ENCODE results near the gene LGI1.

Gene LGI1

DNA sequence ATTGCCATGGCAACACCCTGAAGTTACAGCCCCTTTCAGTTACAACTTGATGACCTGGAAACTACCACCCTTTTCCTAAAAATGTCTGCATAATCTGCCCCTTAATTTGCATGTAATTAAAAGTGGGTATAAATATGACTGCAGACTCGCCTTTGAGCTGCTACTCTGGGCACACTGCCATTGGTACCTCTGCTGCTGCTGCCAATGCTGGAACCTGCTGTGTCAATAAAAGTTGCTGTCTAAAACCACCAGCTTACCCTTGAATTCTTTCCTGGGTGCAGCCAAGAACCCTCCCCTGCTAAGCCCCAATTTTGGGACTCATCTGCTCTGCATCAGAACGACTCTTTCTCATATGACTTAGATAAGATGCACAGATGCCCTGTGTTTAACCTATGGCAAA lies 45.1 kb upstream of the LGI1 start:
- no peaks in the 10 kb centered on the region for H3K4me1 ChIP-seq (ENCODE audit: control insufficient read depth, low read length)
- TF ChIP-seq, protein P1, sequence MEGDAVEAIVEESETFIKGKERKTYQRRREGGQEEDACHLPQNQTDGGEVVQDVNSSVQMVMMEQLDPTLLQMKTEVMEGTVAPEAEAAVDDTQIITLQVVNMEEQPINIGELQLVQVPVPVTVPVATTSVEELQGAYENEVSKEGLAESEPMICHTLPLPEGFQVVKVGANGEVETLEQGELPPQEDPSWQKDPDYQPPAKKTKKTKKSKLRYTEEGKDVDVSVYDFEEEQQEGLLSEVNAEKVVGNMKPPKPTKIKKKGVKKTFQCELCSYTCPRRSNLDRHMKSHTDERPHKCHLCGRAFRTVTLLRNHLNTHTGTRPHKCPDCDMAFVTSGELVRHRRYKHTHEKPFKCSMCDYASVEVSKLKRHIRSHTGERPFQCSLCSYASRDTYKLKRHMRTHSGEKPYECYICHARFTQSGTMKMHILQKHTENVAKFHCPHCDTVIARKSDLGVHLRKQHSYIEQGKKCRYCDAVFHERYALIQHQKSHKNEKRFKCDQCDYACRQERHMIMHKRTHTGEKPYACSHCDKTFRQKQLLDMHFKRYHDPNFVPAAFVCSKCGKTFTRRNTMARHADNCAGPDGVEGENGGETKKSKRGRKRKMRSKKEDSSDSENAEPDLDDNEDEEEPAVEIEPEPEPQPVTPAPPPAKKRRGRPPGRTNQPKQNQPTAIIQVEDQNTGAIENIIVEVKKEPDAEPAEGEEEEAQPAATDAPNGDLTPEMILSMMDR (IDR thresholded peaks at IDR 0.05; ENCODE audit: low read depth, low read length, poor library complexity, severe bottlenecking), result no peak
- TF ChIP-seq EZH2phosphoT487 (IDR thresholded peaks at IDR 0.05; ENCODE audit: borderline replicate concordance, low read length), result no peak
- H3K27ac ChIP-seq (ENCODE audit: low read depth, low read length), result no peak overlapping the region
- H3K4me2 ChIP-seq (ENCODE audit: low read length), result no peak overlapping the region
- no peaks in the 10 kb centered on the region for H3K9me3 ChIP-seq (ENCODE audit: control insufficient read depth, insufficient read depth, low read length)
- no peaks in the 10 kb centered on the region for H3K9me2 ChIP-seq (replicated peaks; ENCODE audit: control insufficient read depth, low read length)
- no peaks in the 10 kb centered on the region for H3K27me3 ChIP-seq (ENCODE audit: control insufficient read depth, low read length)
- H4K20me1 ChIP-seq (ENCODE audit: control insufficient read depth, insufficient read depth, low read depth, low read length), result no peaks in the 10 kb centered on the region
- no peaks in the 10 kb centered on the region for H3K36me3 ChIP-seq (ENCODE audit: control insufficient read depth, low read length)
- no peaks in the 10 kb centered on the region for H3F3A ChIP-seq (ENCODE audit: control insufficient read depth, insufficient read depth)
- H3K4me3 ChIP-seq (ENCODE audit: low read length), result no peak overlapping the region
- H3K79me2 ChIP-seq (ENCODE audit: control insufficient read depth, low read length), result no peaks in the 10 kb centered on the region

DNA sequence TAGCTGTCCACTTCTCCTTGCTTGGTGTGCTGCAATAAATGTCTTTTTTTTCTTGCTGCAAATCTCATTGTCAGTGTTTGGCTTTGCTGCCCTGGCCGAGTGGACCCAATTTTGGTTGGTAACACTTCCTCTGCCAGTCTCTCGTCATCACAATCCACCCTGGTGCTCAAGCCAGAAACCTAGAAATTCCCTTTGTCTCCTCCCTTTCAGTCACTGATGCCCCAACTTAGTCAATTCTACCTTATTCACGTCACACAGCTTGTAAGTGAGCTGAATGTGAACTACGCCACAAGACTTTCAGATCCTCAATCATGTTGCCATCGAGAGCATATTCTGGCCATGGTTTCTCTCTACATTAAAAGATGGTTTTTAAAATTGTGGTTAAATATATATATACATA lies 42.4 kb upstream of the LGI1 start:
- no peak overlapping the region for H3K4me2 ChIP-seq (ENCODE audit: low read length)
- H3K36me3 ChIP-seq (ENCODE audit: control insufficient read depth, low read length), result no peaks in the 10 kb centered on the region
- no peaks in the 10 kb centered on the region for H4K20me1 ChIP-seq (ENCODE audit: control insufficient read depth, insufficient read depth, low read depth, low read length)
- no peak overlapping the region for H3K27ac ChIP-seq (ENCODE audit: low read depth, low read length)
- no peaks in the 10 kb centered on the region for H3K79me2 ChIP-seq (ENCODE audit: control insufficient read depth, low read length)
- no peaks in the 10 kb centered on the region; the same call in 1 of the 2 replicates for H3K27me3 ChIP-seq (ENCODE audit: control insufficient read depth, low read length)
- no peaks in the 10 kb centered on the region for H3K4me1 ChIP-seq (ENCODE audit: control insufficient read depth, low read length)
- no peak for TF ChIP-seq EZH2phosphoT487 (IDR thresholded peaks at IDR 0.05; ENCODE audit: borderline replicate concordance, low read length)
- TF ChIP-seq, protein P1 (IDR thresholded peaks at IDR 0.05; ENCODE audit: low read depth, low read length, poor library complexity, severe bottlenecking), result no peak
- no peaks in the 10 kb centered on the region for H3F3A ChIP-seq (ENCODE audit: control insufficient read depth, insufficient read depth)
- H3K9me2 ChIP-seq (replicated peaks; ENCODE audit: control insufficient read depth, low read length), result no peaks in the 10 kb centered on the region
- no peak overlapping the region for H3K4me3 ChIP-seq (ENCODE audit: low read length)
- no peaks in the 10 kb centered on the region for H3K9me3 ChIP-seq (ENCODE audit: control insufficient read depth, insufficient read depth, low read length)

DNA sequence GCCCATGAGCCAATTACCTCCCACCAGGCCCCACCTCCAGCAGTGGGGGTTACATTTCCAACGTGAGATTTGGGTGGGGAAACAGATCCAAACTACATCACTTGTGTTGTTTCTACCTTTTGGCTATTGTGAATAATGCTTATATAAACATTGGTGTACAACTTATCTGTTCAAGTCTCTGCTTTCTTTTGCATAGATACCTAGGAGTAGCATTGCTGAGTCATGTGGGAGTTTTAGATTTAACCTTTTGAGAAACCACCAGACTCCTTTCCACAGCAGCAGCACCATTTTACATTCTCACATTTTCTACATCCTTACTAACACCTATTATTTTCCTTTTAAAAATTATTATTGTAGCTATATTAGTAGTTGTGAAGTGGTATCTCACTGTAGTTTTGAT lies 41.0 kb upstream of the LGI1 start:
- TF ChIP-seq EZH2phosphoT487 (IDR thresholded peaks at IDR 0.05; ENCODE audit: borderline replicate concordance, low read length), result no peak
- TF ChIP-seq, protein P1 (IDR thresholded peaks at IDR 0.05; ENCODE audit: low read depth, low read length, poor library complexity, severe bottlenecking), result no peak
- Histone ChIP-seq H3K4me3 (ENCODE audit: low read length) (no peak overlapping the region), H3F3A (ENCODE audit: control insufficient read depth, insufficient read depth) (no peaks in the 10 kb centered on the region), H3K36me3 (ENCODE audit: control insufficient read depth, low read length) (no peaks in the 10 kb centered on the region), H3K4me1 (ENCODE audit: control insufficient read depth, low read length) (no peaks in the 10 kb centered on the region), H3K27me3 (ENCODE audit: control insufficient read depth, low read length) (no peaks in the 10 kb centered on the region; the same call in 1 of the 2 replicates), H3K27ac (ENCODE audit: low read depth, low read length) (no peak overlapping the region), H3K9me3 (ENCODE audit: control insufficient read depth, insufficient read depth, low read length) (no peaks in the 10 kb centered on the region), H3K79me2 (ENCODE audit: control insufficient read depth, low read length) (no peaks in the 10 kb centered on the region), H3K4me2 (ENCODE audit: low read length) (no peak overlapping the region), H4K20me1 (ENCODE audit: control insufficient read depth, insufficient read depth, low read depth, low read length) (no peaks in the 10 kb centered on the region), H3K9me2 (replicated peaks; ENCODE audit: control insufficient read depth, low read length) (no peaks in the 10 kb centered on the region)

All from DOHH2 (cell line).